A549 treated with dexamethasone at 1 μM for 4 hours (cell line): ENCODE results near the gene CCDC124. TPM values are rescaled to one million over a fixed set of nuclear protein-coding genes. Genes with fewer than 3 reads are reported as not detected.

Experiments
- total RNA-seq: library from RNA; stranded (reverse); fragments of 200-300 nt; extraction: Qiagen RNA extraction; gene quantifications from 5 replicates; pipeline ENCODE4 v1.2.3, GENCODE V29; 2022

The CCDC124 gene, protein sequence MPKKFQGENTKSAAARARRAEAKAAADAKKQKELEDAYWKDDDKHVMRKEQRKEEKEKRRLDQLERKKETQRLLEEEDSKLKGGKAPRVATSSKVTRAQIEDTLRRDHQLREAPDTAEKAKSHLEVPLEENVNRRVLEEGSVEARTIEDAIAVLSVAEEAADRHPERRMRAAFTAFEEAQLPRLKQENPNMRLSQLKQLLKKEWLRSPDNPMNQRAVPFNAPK
- 102 to 123 TPM (median 110 TPM) in 5 replicates for total RNA-seq

DNA sequence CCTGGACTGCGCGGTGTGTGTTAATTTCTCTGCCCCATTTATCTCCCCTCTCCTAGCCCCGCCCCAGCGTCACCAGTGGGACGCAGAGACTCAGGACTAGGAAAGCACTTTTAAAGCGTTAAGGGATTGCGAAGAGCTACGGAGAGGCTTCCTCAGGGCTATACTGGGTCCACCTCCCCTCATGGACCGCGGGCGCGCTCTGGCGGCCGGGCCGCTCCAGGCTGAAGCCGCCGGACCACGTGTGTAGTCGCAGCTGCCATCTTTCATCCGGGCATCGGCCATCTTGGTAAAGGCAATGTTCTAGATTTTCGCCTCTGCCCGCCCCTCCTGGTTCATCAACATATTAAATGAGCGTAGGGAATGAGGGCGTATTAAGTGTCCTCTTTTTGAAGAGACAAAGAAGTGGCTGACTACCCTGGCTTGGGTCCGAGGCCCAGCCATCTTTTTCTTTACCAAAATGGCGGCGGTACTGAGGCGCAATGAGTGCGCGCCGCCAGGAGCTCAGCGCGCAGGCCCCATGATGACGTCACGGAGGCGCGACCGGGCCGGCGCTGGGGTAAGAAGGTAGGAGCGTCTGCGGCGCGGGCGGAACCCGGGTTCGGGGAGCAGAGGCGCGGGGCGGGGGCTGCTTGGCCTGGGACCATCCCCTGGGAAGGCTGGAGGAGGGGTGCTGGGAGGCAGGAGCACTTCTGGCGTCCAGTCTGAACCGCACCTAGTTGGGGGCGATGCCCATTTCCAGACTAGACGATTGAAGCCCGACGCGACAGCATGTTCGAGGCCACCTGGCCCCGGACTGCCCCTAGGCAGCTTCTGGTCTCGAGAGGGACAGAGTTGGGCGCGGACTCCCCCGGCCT lies at the start of gene CCDC124:
Gene CCDC124 (plus strand): TSS at position 531 of the 854 bp plus-strand sequence. CDS start 3,406 bp downstream, outside the sequence.

DNA sequence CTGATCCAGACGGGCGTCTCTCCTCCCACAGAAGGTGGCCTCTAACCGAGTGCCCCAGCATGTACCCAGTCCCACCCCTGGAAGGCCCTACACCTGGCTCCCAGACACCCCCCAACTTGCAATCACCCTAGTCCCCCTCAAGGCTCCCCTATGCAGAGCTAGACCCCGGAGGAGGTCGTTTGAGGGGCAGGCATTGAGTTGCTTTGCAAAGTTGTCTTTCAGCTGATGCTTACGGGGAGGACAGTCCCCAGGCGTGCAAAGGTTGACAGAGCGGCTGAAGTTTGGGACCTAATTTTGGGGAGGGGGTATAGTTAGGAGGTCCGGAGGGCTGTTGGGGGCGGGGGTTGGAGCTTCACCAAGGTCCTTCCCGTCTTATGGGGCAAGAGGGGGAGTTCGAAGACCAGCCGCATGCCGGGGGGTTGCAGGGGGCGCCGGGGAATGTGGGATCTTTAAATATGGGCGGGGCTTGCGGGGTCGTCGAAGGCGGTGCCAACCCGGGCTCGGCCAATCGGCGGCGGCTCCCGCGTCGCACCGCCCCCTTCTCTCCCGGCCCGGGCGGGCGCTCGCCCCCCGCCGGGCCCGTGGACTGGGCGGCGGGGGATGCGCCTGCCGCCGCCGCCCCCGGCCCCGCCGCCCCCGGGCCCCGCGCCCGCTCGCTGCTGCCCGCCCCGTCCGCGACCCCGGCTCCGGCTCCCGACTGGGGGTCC lies 33.9 kb downstream of the CCDC124 start, which contains the start of gene KCNN1:
Gene KCNN1 (plus strand): TSS at position 558 of the 707 bp plus-strand sequence. CDS start 6,782 bp downstream, outside the sequence.

Other genes with a start within 250 kb of the CCDC124 start
- 1.1 to 1.6 TPM (median 1.2 TPM) in 5 replicates for gene UNC13A, start 244.7 kb upstream of the CCDC124 start, total RNA-seq
- gene MAP1S, start 213.5 kb upstream of the CCDC124 start, total RNA-seq: 21.0 to 39.0 TPM (median 34.5 TPM) in 5 replicates
- gene FCHO1, start 181.5 kb upstream of the CCDC124 start, total RNA-seq: 14.9 to 20.9 TPM (median 19.1 TPM) in 5 replicates
- gene B3GNT3, start 137.9 kb upstream of the CCDC124 start, total RNA-seq: 3.1 to 5.2 TPM (median 4.9 TPM) in 5 replicates
- gene INSL3, start 111.5 kb upstream of the CCDC124 start, total RNA-seq: 0.31 to 1.0 TPM (median 0.57 TPM) in 5 replicates
- 0.16 to 0.32 TPM (median 0.20 TPM) in 5 replicates for gene JAK3, start 85.0 kb upstream of the CCDC124 start, total RNA-seq
- gene RPL18A, start 73.1 kb upstream of the CCDC124 start, total RNA-seq: 1,970 to 2,203 TPM (median 2,076 TPM) in 5 replicates
- 0.10 to 0.47 TPM (median 0.35 TPM) in 5 replicates for gene SLC5A5, start 61.1 kb upstream of the CCDC124 start, total RNA-seq
- 0.23 to 1.6 TPM (median 0.94 TPM) in 5 replicates for gene KCNN1, start 34.1 kb downstream of the CCDC124 start, total RNA-seq
- 48.2 to 65.6 TPM (median 62.1 TPM) in 5 replicates for gene ARRDC2, start 75.2 kb downstream of the CCDC124 start, total RNA-seq
- gene IL12RB1, start 153.9 kb downstream of the CCDC124 start, total RNA-seq: not detected in 5 replicates
- gene MAST3, start 164.8 kb downstream of the CCDC124 start, total RNA-seq: 1.4 to 3.0 TPM (median 2.5 TPM) in 5 replicates
- 2.0 to 12.5 TPM (median 9.4 TPM) in 5 replicates for gene PIK3R2, start 220.1 kb downstream of the CCDC124 start, total RNA-seq
- gene IFI30, start 240.8 kb downstream of the CCDC124 start, total RNA-seq: 8.2 to 17.6 TPM (median 12.3 TPM) in 5 replicates